GM18868 (cell line): ENCODE data around the gene USP6NL.

Source experiments
- ATAC-seq: cut with Tn5 transposase; IDR thresholded peaks from one replicate; pipeline ENCODE4 v1.9.1; 2021; ENCODE audit warnings: mild to moderate bottlenecking, moderate library complexity; ENCODE audit not compliant: unreplicated experiment

USP6NL gene

GRCh38 chr10:11617233-11617632 lies 5.8 kb upstream of the USP6NL start:
- ATAC-seq = no peak

GRCh38 chr10:11616021-11616420 lies 4.6 kb upstream of the USP6NL start:
- no peak for ATAC-seq

GRCh38 chr10:11615396-11615795 lies 3.9 kb upstream of the USP6NL start:
- ATAC-seq = no peak

GRCh38 chr10:11612021-11613001 lies 861 bp upstream of the USP6NL start:
- no peak for ATAC-seq

GRCh38 chr10:11610826-11611247 lies 613 bp downstream of the USP6NL start:
- ATAC-seq = peak; percentile 6

- no peak for ATAC-seq
Measured at GRCh38 chr10:11610166-11610825, 1.2 kb downstream of the USP6NL start.

- no peak for ATAC-seq
Measured at GRCh38 chr10:11609492-11610093, 1.9 kb downstream of the USP6NL start.

GRCh38 chr10:11609052-11609451 lies 2.4 kb downstream of the USP6NL start:
- no peak for ATAC-seq

GRCh38 chr10:11608159-11609013 lies 3.1 kb downstream of the USP6NL start:
- ATAC-seq = no peak

- ATAC-seq = no peak
Measured at GRCh38 chr10:11605807-11606408, 5.5 kb downstream of the USP6NL start.

- ATAC-seq = peak; percentile 29
Measured at GRCh38 chr10:11604865-11605650, 6.4 kb downstream of the USP6NL start.

GRCh38 chr10:11603741-11604140 lies 7.7 kb downstream of the USP6NL start:
- ATAC-seq = no peak

- peak; percentile 61 for ATAC-seq
Measured at GRCh38 chr10:11602919-11603523, 8.4 kb downstream of the USP6NL start.

- peak; percentile 44 for ATAC-seq
Measured at GRCh38 chr10:11602358-11602757, 9.1 kb downstream of the USP6NL start.

GRCh38 chr10:11601670-11602069 lies 9.8 kb downstream of the USP6NL start:
- ATAC-seq = no peak

- ATAC-seq = no peak
Measured at GRCh38 chr10:11600280-11600679, 11.2 kb downstream of the USP6NL start.

- ATAC-seq = no peak
Measured at GRCh38 chr10:11598712-11599397, 12.6 kb downstream of the USP6NL start.

- no peak for ATAC-seq
Measured at GRCh38 chr10:11597470-11597869, 14.0 kb downstream of the USP6NL start.

- peak; percentile 70 for ATAC-seq
Measured at GRCh38 chr10:11595395-11595692, 16.1 kb downstream of the USP6NL start.
